Activated CD8-positive, alpha-beta T cell treated with anti-CD3 and anti-CD28 coated beads for 36 hours (primary cell): Measurements from ENCODE around the gene ZCCHC13. TPM values are rescaled to one million over a fixed set of nuclear protein-coding genes. Genes with fewer than 3 reads are reported as not detected.
"Not testable (repeated sequence)": the region's sequence is repeated elsewhere in the genome, so short reads cannot be mapped to it uniquely, and the experiment has no call there.

ENCODE experiments used
- ATAC-seq: fragments of 200-7000 bp; cut with Tn5 transposase; one replicate; pipeline ENCODE4 v1.10.0; 2021; ENCODE audit warnings: mild to moderate bottlenecking, moderate library complexity
- CTCF ChIA-PET: fragments of 350-600 bp; sonication (Branson Sonifier 250); formaldehyde crosslinking; loops from one replicate; lab custom pipeline; 2021; ENCODE audit warnings: antibody characterized with exemption; lab: Charles Lee
- POLR2A ChIA-PET: fragments of 350-600 bp; sonication (Branson Sonifier 250); formaldehyde crosslinking; loops from one replicate; lab custom pipeline; 2021; ENCODE audit warnings: antibody characterized with exemption; lab: Charles Lee
- DNase-seq: peaks from one replicate; pipeline ENCODE4 v3.0.0-alpha.2; 2020
- H3K27ac Mint-ChIP-seq: one replicate; pipeline ENCODE4 v1.8.0; 2021; ENCODE audit warnings: mild to moderate bottlenecking, mixed read lengths
- H3K27me3 Mint-ChIP-seq: one replicate; pipeline ENCODE4 v1.8.0; 2021; ENCODE audit warnings: mixed read lengths
- H3K36me3 Mint-ChIP-seq: one replicate; pipeline ENCODE4 v1.8.0; 2021; ENCODE audit warnings: low read depth, mixed read lengths
- H3K4me1 Mint-ChIP-seq: one replicate; pipeline ENCODE4 v1.8.0; 2021; ENCODE audit warnings: low read depth, mixed read lengths
- H3K4me3 Mint-ChIP-seq: one replicate; pipeline ENCODE4 v1.8.0; 2021; ENCODE audit warnings: mild to moderate bottlenecking, moderate library complexity, mixed read lengths
- H3K9me3 Mint-ChIP-seq: one replicate; pipeline ENCODE4 v1.8.0; 2021; ENCODE audit warnings: mixed read lengths
- CTCF ChIP-seq: fragments of 200-600 bp; IDR thresholded peaks from one replicate; pipeline ENCODE4 v1.8.0; 2022; ENCODE audit warnings: antibody characterized with exemption, mild to moderate bottlenecking
- intact Hi-C: fragments of 100-400 bp; cut with micrococcal nuclease; formaldehyde crosslinking; loops from one replicate; pipeline ENCODE4 v1.10.0; 2022
- total RNA-seq, 2 experiments: library from RNA; stranded (reverse); gene quantifications; one replicate each; pipeline ENCODE4 v1.2.3, GENCODE V29; 2021

Gene ZCCHC13
- total RNA-seq, result not detected

- Mint-ChIP-seq H3K27ac (no peak within 1 kb of the TSS), H3K9me3 (no peaks in the 10 kb centered on the region), H3K36me3 (no peaks in the 10 kb centered on the region), H3K4me1 (no peaks in the 10 kb centered on the region), H3K4me3 (no peak within 1 kb of the TSS), H3K27me3 (no peaks in the 10 kb centered on the region)
- DNase-seq, result no peak
- POLR2A ChIA-PET, result no interaction called here
- intact Hi-C loops, result no loop called here
- CTCF ChIA-PET, result no interaction called here
- no peak for ATAC-seq
- TF ChIP-seq CTCF, result no peak
Measured at GRCh38 chrX:74304016-74304415, at the start of gene ZCCHC13. TSS of gene ZCCHC13 (plus strand) at chrX:74304180. CDS start at chrX:74304267, 87 bp downstream.

- H3K4me1 Mint-ChIP-seq, H3K27ac Mint-ChIP-seq, H3K27me3 Mint-ChIP-seq, POLR2A ChIA-PET, H3K9me3 Mint-ChIP-seq, CTCF ChIA-PET, H3K4me3 Mint-ChIP-seq, ATAC-seq, DNase-seq, intact Hi-C loops: not testable (repeated sequence)
- H3K36me3 Mint-ChIP-seq, result peaks cover 35% of the 10 kb centered on the region
Measured at GRCh38 chrX:74258111-74258510, 45.9 kb upstream of the ZCCHC13 start.

GRCh38 chrX:74259885-74260491 lies 44.0 kb upstream of the ZCCHC13 start:
- no peak for TF ChIP-seq CTCF
- no peak overlapping the region for H3K4me3 Mint-ChIP-seq
- peaks cover 31% of the 10 kb centered on the region for H3K36me3 Mint-ChIP-seq
- ATAC-seq, result no peak
- ChIA-PET POLR2A (no interaction called here), CTCF (no interaction called here)
- H3K27me3 Mint-ChIP-seq, result no peaks in the 10 kb centered on the region
- no peaks in the 10 kb centered on the region for H3K9me3 Mint-ChIP-seq
- no peaks in the 10 kb centered on the region for H3K4me1 Mint-ChIP-seq
- no peak overlapping the region for H3K27ac Mint-ChIP-seq
- no peak for DNase-seq
- intact Hi-C loops, result no loop called here

- no peaks in the 10 kb centered on the region for H3K9me3 Mint-ChIP-seq
- ATAC-seq, result no peak
- no peak for DNase-seq
- intact Hi-C loops, result no loop called here
- H3K36me3 Mint-ChIP-seq, result peaks cover 24% of the 10 kb centered on the region
- no peaks in the 10 kb centered on the region for H3K27me3 Mint-ChIP-seq
- POLR2A ChIA-PET, result no interaction called here
- CTCF ChIA-PET, result no interaction called here
- no peak overlapping the region for H3K4me3 Mint-ChIP-seq
- no peak for TF ChIP-seq CTCF
- no peak overlapping the region for H3K27ac Mint-ChIP-seq
- no peaks in the 10 kb centered on the region for H3K4me1 Mint-ChIP-seq
Measured at GRCh38 chrX:74262452-74263209, 41.3 kb upstream of the ZCCHC13 start.

- intact Hi-C loops, result no loop called here
- peaks cover 23% of the 10 kb centered on the region for H3K36me3 Mint-ChIP-seq
- DNase-seq (no peak), ATAC-seq (no peak)
- CTCF ChIA-PET, result no interaction called here
- H3K4me1 Mint-ChIP-seq, result peaks cover 9% of the 10 kb centered on the region
- POLR2A ChIA-PET, result interaction anchor here (1.6 kb wide), 1 partner anchor 21 kb away, joined by 5 read pairs; no protein-coding TSS in a partner anchor
- no peak overlapping the region for H3K4me3 Mint-ChIP-seq
- no peaks in the 10 kb centered on the region for H3K27me3 Mint-ChIP-seq
- H3K27ac Mint-ChIP-seq, result no peak overlapping the region
- TF ChIP-seq CTCF, result no peak
- H3K9me3 Mint-ChIP-seq, result no peaks in the 10 kb centered on the region
Measured at GRCh38 chrX:74270393-74270792, 33.6 kb upstream of the ZCCHC13 start.
